NOMO-1 treated with DMSO at 0.1 percent for 48 hours (cell line): ENCODE results near the gene VTI1A.

Source experiments
- DNase-seq: peaks from one replicate; lab custom pipeline; 2025; ENCODE audit not compliant: unreplicated experiment; lab: John Stamatoyannopoulos, UW

Gene VTI1A

DNA sequence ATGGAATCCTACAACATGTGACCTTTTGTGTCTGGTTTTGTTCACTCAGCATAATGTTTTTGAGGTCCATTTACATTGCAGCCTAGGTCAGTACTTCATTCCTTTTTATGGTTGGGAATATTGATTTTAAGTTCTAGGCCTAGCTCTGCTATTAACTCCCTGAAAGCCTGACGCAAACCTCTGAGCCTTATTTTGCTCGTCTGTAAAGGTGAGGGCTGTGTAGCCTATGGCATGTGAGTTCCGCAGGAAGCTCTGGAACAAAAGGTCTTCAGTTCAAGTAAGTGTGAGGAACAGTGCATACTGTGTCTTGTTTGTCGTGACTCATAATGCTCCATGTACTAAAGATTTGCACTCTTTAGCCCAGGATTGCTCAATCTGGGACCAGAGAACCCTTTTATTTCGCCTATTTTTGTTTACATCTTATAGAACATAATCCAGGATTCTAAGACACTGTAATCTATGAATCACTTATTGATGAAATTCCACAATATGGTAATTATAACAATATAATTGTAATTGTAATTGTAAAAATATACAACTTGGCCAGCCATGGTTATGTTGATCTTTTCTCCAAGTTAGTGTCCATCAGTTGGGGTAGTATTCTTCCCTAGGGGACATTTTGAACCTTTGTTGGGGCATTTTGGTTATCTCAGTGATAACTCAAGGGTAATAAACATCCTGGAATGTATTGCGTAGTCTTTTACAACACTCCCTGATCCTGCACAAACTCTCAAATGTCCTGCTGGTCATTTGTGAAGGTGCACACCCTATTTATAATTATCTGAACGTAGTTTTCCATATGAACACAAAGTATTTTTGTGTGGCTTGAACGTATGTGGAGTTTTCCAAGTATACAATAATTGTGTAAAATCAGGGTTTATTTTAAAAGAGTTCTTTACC lies 184.7 kb downstream of the VTI1A start:
- DNase-seq = no peak

DNA sequence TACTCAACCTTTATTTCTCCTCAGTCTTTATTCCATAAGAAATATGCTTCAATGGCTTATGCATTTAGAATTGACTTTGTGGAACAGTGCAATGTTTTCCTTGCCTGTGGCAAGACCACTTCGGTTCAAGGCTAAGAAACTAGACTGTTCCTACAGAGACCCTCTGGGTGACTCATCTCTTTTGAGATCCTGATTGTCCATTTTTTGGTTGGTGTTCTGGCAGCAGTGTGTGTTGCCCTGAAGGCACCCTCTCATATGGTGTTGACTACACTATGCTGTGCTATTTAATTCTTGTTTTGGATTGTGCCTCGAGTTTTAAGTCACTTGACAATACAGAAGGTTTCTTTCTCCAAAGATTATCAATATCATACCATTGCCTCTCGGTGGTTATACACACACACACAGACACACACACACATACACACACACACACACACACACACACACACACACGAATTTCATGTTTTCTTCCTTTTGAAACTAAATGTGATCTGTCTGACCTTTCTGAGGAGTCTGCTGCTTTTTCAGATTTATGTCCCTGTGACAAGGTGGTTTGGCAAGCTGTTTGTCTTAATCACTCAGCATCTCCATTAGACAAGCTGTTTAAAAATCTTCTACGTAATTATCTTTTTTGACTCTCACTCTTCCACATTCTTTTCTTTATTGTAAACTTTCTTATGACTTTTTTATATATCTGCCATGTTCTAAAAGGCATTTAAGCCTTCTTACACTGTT lies 187.2 kb downstream of the VTI1A start:
- no peak for DNase-seq

DNA sequence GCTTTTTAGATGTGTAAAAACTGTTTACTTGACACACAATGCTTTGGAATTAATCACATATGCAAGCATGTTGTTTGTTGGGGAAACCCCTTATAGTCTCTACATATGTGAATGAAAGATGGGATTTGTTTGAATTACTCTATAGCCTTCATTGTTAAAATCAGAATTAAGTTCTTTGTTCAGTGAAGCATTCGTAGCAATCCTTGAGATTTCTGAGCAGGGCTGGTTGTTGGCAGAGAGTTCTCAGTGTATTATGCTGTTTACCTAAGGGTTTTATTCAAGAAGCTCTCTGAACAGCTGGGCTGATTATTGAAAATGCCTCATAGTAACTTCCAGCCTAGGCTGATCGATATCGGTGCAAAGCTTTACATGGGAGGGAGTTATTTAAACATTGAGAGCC lies 190.9 kb downstream of the VTI1A start:
- no peak for DNase-seq

DNA sequence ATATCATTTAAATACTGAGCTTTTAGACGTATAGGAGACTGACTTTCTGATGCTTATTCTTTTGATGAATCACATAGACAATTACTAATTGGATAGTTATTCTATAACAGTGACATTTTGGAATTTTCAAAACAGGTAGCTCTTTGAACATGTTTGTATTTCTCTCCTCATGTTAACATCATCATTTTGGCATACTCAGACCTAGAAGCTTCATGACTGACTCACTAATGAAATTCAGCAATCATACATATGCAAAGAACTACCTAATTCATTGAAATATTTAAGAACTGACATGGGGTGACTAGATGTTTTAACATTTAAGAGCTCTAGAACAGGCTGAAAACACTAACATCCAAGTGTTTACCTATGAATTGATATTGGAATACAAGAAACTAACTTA lies 192.3 kb downstream of the VTI1A start:
- DNase-seq = no peak

DNA sequence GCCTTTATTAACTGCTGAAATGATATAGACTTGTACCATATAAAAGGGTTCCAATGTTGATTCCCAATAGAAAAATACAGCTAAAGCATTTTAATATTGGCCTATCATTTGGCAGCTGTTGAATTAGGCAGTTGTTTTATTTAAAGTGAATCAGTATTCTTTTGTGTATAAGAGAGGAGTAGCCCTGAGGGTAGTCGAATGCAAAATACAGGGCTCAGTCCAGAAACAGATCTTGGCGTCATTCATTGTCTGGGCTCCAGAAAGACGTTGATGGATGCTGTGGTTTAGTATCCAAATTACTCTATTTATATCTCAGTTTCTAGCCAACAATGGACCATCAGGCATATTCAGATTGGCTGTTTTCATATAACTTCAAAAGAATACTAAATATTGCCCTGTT lies 193.6 kb downstream of the VTI1A start:
- no peak for DNase-seq

DNA sequence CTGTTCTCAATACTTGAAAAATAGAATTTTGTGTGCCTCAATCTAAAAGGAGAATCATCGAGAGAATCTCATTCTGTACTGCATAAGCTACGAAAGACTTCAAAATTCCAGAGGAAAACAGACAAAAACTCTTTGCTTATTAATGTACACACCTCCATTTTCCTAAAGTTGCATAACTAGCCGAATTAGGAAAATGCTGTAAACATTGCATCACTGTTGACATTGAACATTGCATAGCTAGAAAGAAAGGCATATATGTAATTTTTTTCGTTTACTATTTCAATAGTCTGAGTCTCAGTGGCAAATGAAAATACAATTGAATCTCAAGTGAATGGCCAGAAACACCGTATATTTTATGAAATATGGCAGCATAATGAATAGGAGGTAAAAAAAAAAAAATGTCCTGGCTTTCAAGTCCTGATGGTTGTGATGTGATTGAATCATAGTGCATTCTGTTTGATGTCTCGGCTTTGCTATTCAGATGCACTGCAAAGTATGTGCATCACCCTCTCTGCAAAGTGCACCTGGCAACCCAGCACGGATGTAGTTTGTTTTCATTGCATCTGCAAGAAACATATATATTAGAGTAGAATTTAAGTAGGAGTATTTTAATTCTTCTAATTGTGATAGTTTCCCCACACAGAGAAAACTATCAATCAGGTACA lies 196.7 kb downstream of the VTI1A start:
- DNase-seq = no peak

DNA sequence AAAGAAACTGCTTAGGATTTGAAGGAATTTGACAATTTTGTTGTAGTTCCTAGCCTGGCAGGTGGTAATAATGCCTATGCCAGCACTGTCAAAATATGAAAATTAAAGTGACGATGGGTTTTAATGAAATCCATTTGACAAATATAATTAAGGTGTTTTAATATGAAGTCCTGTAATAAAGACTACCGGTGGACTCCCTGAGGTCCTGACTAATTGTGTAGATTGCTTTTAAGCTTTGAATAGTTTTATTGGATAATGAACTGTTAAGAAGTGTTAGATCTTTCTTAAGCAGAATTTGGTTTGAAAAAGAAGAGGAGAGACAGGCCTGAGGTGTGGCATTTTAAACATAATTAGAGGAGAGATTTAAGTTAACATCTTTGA lies 197.2 kb downstream of the VTI1A start:
- no peak for DNase-seq

DNA sequence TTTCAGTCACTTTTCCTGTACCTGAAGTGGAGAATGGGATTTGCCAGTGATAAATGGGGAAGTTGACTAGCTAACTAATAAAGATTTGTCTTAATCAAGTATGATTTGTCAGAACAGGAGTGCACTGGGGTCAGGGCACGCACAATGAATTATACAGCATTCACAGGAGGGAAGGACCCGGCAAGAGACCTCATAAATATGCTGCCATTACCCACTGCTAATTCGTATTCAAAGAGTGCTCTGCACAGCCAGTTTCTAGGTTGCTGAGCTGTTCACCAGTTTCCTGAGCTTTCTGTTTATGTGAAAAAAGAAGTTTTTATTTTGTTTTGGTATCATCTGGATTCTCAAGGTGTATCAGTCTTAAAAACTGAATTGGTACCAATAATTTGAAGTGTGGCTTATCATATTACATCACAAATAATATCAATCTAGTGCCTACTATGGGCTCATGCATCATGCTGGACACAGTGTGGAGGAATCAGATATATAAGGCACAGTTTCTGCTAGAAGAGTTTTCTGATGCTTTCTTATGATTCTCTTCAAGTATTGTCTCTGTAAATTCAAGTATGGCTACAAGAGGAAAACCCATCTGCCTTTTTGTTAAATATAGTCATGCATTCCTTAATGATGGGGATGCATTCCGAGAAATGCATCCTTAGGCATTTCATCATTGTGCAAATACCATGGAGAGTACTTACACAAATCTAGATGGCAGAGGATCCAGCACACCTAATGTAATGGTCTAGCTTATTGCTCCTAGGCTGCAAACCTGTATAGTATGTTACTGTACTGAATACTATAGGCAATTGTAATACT lies 202.2 kb downstream of the VTI1A start:
- DNase-seq = no peak

DNA sequence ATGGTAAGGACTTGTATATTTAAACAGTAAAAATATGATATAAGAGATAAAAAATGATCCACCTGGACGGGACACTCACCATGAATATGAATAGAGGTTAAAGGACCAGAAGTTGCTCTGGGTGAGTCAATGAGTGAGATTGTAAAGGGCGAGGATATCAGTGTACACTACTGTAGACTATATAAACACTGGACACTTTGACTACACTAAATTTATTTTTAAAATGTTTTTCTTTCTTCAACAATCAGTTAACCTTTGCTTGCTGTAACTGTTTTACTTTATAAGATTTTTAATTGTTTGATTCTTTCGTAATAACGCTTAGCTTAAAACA lies 202.8 kb downstream of the VTI1A start:
- DNase-seq = no peak

DNA sequence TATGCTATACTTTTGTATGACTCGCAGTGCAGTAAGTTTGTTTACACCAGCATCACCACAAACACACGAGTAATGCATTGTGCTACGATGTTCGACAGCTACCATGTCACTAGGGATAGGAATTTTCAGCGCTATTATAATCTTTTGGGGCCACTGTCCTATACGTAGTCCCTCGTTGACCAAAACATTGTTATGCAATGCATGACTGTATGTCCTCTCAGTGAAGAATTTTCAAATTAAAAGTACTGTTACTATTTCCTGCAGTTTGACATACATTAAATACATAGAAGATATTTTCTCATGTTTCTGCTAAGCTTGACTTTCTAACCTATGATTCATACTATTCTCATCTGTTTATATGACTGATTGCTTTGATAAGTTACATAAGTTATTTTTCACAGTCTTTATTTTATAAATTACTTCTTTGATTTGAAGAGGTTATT lies 203.6 kb downstream of the VTI1A start:
- DNase-seq = no peak

DNA sequence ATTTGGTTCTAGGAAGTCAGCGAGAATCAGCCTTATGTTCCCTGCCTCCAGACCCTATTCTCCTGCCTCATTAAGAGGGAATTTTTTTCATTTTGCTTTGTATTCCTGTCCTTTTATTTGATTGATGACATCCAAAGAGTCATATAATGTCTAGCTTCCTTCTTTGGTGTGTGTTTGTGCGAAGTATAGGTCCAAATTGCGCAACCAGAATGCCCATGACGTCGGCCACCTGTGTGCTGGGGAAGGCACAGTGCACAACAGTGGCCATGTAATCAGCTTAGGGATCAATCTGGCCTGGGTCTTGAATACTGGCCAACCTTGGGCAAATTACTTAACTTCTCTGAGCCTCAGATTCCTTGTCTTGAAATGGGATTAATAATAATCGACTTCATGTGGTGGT lies 206.2 kb downstream of the VTI1A start:
- no peak for DNase-seq

DNA sequence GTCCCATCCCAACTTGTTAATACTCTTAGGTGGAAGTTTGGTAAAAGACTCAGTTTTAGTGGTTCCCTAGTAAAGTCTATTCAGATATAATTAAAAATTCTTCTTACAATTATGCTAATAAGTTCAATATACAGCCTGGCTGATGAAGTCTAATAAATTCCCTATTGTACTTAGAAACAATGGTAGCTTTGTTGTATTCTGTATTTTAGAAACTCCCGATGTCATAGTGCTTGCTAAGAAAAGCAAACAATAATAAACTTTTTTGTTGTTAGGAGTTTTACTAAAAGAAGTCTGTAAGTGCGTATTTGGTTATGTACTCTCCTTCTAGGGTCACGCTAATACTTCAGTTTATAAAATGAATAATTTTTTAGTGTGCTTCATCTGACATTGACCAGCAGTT lies 206.8 kb downstream of the VTI1A start:
- DNase-seq = no peak

DNA sequence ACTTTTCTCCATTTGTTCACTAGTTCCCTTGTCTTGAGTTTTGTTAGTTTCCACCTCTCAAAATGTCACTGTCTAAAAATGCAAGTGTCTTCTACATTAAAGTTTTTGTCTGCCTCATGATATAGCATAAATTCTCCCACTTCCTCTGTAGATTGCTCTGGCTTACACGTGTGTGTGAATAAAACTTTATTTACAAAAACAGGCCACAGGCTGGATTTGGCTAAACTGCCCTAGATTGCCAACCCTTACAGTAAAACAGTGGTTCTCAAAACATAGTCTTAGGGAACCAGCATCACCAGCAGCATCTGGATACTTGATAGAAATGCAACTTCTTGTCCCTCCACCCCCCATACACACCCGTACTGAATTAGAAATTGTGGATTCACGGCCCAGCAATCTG lies 207.8 kb downstream of the VTI1A start:
- no peak for DNase-seq

DNA sequence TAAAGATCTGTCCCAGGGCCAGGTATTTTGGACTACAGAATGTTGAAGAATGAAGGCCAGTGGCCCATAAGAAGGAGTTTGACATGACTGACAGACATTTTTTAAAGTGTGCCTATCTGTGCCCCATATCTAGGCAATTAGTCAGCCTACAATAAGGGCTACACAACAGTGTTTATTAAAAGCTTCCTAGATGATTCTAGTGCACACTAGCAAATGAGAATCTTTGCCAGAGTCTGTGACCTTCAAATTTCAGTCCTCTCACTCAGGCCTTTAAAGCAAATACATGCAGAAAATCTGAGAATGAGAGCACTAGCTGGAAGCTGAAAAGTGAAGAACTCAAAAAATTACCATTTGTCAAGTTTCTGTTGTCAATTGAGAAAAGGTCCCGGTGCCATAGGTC lies 208.7 kb downstream of the VTI1A start:
- no peak for DNase-seq

DNA sequence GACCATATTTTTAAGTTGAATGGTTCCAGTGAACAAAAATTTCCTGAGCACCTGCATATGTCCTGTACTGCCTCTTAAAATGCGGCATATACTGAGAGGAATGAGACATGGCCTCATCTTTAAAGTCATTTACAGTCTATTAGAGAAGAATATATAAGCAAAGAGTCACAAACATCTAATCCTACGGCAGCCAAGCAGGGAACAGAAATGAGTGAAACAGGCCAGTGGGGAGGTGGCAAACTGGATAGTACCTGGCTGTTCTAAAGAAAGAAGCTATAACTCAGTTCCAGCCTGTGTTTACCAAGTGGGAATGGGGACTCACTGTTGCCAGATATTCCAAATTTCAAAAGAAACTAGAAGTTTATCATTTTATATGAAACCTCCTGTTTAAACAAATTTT lies 211.4 kb downstream of the VTI1A start:
- DNase-seq = no peak

DNA sequence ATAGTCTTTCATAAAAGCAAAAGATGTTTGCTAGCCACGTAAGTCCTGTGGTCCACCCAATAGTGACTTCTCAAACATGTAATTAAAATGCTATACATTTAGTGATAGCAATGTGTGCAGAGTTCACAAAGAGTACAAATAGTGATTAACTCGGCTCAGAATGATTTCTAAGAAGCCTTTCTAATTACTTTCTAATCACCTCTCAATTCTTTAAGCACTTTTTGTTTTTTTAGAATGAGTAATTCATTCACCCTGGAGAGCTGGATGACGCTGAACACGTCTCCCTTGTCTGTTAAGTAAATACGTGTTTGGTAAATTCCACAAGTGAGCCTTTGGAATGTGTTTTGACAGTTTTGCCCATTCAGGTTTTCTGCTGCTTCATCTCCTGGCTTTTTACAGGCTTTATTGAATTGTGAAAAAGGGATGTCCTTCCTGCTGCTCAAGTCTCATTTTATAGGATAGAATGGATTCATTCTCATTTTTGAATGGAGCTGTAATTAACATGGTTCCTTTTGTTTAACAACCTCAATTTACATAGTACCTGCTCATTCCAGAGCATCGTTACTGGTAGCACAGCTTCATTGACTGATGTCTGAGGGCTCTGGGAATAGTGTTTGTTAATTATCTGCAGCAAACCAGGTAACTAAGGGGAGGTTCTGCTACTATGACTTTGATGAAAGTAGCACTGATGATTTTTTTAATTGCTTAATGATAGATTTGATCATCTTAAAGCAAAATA lies 212.1 kb downstream of the VTI1A start:
- DNase-seq = no peak

DNA sequence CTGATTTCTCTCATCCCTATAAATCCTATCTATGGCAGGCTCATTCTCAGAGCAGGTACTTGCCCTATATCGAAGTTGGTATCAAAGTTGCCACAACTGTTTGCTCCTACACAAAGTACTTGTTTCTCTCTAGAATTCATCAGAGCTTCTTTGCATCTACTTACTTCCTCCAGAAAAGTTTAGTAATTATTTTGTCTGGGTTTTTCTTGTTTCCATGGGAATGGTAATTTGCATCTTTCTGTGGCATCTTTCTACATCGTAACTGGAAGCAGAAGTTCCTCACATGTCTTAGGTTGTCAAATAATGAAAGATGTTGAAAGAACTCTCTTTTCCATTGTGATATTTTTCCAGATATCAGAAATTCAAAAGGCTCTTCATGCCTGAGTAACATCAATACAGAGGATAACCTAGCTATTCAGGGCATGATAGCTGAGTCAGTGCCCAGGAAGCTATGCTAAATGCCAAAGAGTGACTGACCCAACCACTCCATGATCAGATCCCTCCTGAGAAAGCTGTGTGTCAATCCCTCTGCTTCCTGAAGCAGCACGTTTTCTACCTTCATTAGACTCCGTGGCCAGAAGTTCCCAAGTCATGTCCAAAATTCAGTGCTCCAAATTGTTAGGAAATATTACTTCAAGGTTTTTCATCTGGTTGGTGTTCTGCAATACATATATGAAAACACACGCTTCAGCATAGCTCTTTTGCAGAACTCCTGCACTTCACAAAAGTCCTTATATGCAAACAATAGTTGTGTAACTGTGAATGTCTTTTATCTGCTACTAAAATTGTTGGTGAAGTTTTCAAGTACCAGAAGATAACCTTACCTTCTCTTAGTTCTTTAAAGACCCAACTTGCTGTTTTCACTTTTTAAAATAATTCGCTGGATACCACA lies 216.5 kb downstream of the VTI1A start:
- no peak for DNase-seq

DNA sequence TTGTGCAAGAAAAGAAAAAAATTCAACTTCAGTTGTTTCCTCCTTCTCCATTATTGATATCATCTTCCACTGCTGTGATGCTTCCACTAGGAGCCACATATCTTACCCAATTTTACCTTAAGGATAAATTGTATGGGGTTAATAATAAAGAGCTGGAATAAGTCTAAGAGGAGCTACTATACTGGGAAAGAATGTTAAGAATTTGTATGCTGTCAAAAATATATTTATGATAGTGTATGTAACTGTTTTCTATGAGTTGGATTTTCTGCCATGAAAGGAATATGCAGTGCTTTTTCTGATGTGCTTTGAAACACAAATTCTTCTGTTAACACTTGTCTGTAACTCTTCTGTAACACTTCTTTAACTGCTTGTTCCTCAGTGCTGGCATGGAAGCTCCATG lies 219.1 kb downstream of the VTI1A start:
- no peak for DNase-seq

DNA sequence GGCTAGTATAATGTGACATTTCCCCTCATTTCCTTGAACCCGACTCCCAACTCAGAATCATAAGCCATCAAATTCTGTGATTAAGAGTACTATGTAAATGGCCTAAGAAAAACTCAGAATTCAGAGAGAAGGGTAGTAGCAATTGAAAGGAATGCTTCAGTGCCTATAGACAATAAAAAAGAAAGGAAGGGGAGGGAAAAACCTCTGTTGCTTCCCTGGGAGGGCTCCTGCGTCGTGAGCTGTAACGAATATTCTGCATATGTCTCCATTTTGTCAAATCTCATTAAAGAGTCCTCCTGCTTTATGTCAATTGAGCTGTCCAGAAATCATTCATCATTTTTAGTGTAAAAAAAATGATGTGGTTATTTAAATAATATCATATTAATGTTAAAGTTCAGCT lies 223.0 kb downstream of the VTI1A start:
- no peak for DNase-seq

DNA sequence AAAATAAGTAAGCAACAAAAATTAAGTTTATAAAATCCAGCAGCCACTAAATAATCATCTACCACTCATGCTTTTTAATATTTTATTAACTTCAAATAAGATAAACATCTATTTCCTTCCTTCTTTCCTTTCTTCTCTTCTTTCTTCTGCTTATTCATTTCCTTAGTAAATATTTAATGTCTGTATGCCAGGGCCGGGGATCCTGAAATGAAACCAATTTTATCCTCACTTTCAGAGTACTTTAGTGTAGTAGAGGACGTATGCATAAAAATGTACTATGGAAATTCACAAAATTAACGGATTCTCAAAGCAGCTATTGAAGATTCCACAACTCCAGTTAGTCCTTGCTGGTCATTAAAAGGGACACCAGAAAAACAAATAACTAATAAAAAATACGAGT lies 224.7 kb downstream of the VTI1A start:
- DNase-seq = no peak
